ENCODE data around the gene GALNT10.

GALNT10 gene

GRCh38 chr5:154178661-154179060 is 11.9 kb upstream of the GALNT10 start:
- no peak for DNase-seq (ENCODE audit: low read depth in 2 of 2)

DNA sequence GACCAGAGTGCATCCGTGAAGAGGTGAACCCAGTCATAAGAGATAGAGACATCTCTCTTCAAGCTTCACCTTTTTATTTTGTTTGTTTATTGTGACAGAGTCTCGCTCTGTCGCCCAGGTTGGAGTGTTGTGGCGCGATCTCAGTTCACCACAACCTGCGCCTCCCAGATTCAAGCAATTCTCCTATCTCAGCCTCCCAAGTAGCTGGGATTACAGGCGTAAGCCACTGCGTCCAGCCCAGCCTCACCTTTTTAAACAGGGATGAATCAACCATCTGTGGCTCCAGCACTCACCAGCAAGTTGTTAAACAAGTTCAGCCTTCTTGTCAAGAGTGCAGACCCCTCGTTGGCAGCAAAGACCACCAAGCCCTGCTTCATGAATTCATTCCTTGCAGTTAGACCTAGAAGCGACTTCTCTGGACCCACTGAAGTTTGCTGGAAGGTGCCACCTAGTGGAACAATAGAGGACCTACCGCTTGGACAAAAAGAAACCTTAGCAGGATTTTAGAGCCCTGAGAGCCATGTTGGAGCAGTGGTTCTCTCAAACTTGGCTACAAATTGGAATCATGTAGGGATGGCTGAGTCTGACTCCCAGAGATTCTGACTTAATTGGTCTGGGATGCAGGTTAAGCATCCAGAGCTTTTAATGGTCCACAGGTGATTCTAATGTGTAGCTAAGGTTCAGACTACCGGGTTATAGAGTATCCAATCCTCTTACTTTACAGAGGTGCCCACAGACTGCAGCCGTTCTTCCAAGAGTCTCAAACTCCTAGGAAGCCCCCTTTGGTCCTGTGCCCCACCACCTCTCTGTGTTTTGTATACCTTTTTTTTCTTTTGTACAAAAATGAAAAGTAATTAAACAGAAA is 10.5 kb upstream of the GALNT10 start:
- DNase-seq (ENCODE audit: low read depth in 2 of 2) = no peak

DNA sequence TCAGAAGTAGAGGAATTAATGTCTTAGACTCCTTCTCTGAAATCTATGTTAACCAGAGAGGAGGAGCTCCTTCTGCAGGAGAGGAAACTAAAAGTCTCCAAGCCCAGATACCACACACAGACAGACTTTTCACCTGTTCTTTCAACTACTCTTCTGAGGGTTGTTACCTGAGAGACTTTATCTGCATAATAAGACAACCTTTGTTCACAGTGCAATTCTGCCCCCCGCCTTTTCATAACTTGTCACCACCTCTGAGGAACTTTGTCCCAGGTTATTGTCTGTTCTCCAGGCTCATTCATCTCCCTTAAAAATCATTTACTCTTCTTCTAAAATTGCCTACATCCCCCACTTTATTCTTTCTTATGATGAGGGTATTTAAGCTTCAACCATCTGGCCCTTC is 9.4 kb upstream of the GALNT10 start:
- DNase-seq (ENCODE audit: low read depth in 2 of 2) = no peak

DNA sequence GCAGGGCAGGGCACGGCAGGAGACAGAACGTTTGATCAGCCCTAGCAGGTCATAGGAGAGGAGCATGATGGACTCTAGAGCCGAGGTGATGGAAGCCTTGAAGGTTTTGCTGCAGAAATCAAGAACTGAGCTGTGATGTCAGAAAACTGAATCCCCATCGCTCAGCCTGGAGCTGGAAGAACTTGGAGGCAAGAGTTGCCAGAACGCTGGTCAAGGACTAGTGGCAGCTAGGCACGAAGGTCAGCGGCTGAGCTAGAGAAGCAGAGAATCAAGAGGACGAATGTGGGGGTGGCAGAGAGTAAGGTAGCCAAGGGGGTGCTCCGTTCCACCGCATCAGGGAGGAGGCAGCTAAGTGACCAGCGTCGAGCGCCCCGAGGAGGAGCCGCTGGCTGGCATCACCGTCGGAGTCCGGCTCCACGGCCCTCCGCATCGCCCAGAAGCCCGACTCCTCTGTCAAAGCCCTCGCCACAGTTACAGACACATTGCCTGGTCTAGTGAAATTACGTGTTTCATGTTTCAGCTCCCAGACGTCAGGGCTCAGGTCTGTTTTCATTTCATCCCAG is 1.2 kb upstream of the GALNT10 start:
- DNase-seq (ENCODE audit: low read depth in 2 of 2) = no peak

DNA sequence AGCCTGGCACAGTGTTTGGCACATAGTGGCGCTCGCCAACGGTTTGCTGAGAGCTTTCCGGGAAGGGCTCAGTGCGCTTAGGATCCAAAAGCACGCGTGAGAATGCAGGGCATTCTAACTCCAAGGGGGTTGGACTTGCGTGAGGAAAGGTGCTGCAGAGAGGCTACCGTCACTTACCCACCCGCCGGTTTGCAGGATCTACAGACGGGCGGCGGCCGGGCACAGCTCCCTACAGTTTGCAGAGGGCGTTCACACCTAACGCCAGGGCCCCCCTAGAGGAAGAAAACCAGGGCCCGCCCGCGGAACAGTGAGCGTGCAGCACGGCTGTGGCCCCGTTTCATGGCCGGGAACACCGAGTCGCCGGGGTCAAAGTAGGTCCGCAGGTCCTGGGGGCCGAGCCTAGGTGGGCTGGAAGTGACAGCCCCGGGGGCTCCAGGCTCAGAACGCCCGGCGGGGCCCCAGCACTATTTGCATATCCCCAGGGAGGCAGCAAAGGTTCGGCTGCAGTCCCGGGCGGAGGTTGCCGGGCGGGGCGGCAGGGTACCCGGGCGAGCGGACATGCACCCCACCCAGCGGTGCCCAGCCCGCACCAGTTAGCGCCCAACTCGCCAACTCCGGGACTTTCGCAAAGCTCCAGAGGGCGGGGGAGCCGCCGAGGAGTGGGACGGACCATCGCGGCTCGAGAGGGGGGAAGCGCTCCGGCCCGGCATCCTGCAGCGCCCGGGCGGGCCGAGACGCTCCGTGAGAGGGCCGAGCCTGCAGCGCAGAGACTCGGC is 526 bp upstream of the GALNT10 start:
- peak; percentile 53 to 57 for DNase-seq (ENCODE audit: low read depth in 2 of 2)

- DNase-seq (ENCODE audit: low read depth in 2 of 2) = no peak
Measured at GRCh38 chr5:154191467-154192261, 1.1 kb downstream of the GALNT10 start.

DNA sequence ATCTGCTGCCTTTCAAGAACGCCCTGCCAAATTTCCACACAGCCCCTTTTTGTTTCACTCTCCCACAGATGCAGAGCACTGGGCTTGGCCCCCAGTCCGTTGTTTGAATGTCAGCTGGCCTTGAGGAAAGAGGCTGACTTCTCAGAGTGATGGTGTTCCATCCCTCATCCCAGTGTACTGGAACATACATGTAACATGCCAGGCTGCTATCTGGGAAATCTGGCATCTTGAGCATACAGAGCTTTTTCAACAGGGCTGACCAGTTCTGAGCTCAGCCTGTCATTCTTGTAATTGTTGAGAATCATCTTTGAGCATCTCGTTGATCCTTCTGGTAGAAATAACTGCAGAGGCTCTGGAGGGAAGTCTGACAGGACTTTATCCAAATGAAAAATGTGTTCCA is 2.8 kb downstream of the GALNT10 start:
- DNase-seq (ENCODE audit: low read depth in 2 of 2) = no peak

DNA sequence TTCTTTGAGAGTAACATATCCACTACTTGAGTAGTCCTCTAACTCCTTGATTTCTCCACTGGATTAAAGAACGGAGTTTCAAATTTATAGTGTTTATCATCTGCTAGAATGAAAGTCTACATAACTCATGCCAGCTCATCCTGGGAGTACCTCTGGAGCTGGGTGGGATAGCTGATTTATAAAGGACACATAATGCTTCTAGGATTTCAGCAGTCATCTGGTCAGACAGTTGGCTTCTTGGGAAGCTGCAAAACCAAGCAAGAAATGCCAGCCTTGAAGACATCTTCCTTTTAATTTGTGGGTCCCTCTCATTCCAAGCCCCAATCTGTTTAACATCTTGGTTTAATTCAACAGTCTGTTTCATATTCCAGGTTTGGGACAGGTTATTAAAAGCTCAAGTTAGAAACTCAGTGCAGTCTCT is 3.2 kb downstream of the GALNT10 start:
- DNase-seq (ENCODE audit: low read depth in 2 of 2) = no peak

DNA sequence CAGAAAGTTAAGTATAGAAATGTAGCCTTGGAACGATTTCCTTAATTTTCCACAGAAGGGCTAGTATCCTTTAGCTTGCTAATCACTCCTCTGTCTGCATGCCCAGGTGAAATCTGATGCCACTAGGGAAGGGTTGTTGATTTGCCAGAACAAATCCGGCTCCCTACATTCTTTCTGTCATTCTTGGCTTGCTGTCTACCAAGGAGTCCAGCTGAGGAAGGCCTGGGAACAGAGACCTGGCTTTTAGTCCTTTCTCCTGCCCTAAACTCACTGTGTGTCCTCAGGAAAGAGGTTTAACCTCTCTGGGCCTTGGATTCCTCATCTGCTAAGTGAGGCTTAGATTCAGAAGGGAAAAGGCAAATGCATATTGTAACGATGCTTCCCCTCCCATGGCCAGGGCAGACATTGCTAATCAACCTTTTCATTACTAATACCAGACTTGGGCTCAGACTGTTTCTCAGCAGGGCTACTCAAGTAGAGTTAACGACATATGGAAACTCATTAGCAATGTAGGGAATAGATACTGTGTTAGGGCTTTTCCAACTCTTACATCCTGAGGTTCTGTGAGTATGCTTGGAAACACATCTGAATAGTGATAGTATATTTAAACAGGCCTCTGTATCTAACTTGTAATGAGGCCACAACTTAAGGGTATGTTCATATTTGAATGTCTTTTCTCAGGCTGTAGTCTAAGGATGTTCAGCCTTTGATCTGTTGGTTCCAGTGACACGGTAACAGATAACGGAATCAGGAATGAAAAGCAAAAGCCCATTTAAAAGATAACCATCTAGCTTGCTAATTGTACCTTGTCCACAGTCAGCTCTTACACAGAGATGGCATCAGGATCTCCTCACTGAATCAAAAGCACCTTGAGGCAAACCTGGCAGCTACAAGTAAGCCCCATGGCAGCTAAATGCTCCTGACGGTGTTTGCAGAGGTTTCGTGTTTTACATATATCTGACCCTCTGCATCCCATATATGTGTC is 4.1 kb downstream of the GALNT10 start:
- no peak for DNase-seq (ENCODE audit: low read depth in 2 of 2)

DNA sequence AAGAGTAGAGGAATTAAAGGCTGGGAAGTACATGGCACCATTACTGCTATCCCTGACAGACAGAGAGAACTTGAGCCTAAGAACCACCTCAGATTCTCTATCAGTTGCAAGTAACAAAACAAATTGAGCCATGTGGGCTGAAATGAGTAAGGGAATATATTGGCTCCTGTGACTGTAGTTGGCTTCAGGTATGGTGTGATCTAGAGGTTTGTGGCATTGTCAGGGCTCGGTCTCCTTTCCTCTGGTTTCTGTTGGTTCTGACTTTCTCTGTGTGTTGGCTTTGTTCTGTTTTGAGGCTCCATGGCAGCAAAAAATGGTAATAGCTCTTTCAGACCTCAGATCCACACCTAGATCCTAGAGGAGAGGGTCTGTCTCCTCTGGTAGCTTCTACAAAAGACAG is 5.7 kb downstream of the GALNT10 start:
- no peak for DNase-seq (ENCODE audit: low read depth in 2 of 2)

DNA sequence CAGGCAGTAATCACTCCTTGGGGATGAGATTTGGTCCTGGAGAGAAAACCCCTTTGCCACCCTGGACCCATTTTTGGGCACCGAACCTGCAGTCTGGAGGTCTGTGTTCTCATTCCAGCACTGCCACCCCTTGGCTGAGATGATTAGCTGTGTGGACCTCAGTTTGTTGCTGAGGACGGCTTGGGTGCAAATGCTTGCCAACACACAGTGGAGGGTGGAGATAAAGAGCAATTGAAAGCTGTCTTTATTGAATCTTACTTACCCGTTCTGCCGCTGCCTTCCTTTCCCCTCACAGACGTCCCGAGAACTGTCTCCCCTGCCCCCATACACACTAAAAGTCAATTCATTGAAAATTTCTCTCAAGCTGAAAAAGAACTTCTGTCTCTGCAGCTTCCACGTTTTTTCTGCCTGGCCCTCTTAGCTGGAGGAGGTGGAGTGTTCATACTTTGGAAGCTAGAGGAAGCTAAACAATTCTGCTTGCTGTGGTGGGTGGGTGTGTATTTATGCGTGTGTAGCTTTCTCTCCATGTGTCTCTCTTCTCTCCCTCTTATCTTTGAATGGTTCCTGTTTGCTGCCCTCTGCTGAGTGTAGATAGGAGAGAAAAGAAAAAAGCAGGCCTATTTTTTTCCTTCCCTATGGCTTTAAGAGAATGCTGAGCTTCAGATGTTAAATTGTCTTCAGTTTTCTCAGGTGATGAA is 6.6 kb downstream of the GALNT10 start:
- no peak for DNase-seq (ENCODE audit: low read depth in 2 of 2)

DNA sequence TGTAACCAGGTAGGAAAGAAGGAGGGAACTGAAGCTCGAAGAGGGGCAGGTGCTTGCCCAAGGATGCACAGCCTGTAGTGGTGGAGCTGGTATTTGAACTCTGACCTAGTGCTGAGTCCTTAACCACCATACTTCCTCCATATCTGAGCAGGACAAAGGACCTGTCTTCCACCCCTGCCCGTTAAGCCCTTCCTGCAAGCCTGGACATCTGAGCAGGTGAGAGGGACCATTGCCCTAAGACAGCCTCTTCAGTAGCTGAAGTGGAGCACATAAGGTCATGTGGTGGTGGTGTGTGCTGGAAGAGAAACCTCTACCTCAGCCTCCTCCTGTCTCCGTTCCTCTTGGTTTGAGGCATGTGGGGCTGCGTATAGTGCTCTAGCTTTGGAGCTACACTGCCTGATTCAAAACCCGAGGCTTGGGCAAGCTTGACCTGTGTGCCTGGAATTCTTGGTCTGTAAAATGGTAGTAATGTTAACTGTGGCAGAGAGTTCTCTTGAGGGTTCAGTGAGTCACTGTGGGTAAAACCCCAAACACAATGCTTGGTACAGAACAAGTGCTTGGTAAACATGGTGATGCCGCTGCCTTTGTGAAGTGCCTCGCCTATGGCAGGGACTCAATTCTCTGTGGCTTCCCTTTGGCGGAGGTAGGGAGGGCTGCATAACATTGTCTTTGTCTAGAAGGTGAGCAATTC is 7.4 kb downstream of the GALNT10 start:
- DNase-seq (ENCODE audit: low read depth in 2 of 2) = peak; percentile 39

DNA sequence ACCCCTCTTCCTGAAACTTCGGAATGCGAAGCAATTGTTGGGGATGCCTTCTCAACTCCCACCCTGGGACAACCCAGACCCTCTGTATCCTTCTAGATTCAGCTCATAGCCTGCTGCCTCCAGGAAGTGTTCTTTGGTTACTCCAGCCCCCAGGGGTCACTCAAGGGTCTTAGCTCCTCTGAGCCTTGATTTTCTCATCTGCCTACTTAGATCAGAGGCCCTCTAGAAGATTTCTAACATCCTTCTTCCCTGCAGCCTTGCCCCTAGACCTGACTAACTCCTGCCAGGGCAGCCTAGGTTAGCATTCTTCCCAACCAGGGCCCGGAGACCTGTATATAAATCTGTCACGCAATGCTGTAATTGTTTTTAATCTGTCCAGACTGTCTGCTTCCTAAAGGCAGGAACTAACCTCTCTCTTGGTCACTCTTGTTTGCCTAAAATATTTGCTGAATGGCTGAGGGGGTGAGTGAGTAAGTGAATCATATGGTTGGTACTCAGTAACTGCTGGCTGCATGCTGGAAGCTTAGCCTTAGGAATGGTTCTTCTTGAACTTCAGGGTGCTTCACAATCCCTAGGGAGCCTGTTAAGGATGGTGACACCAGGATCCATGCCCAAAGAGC is 8.2 kb downstream of the GALNT10 start:
- no peak for DNase-seq (ENCODE audit: low read depth in 2 of 2)

GRCh38 chr5:154199263-154199662 is 8.7 kb downstream of the GALNT10 start:
- no peak for DNase-seq (ENCODE audit: low read depth in 2 of 2)

DNA sequence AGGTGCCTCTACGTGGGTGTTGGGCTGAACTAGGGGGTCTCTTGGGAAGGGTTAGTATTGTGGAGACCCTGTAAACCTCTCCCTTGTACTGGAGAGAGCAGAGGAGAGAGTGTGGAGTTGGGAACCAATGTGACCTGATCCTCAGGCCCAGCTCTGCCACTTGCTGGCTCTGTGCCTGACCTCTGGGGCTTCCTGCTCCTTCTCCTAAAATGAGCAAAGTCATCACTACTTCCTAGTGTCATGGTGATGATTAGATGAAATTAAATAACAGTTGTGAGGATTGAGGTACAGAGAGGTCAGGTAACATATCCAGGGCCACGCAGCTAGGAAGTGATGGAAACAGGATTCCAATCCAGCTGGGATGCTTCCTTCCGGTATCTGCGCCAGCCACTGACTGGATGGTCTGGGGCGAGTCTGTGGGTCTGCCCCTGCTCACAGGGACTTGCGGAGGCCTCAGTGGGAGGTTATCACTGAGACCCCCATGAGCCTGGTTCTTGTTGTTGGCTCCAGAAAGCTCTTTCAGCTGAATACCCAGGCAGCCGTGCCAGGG is 9.2 kb downstream of the GALNT10 start:
- no peak for DNase-seq (ENCODE audit: low read depth in 2 of 2)

GRCh38 chr5:154200221-154200620 is 9.7 kb downstream of the GALNT10 start:
- no peak for DNase-seq (ENCODE audit: low read depth in 2 of 2)

GRCh38 chr5:154201108-154201769 is 10.7 kb downstream of the GALNT10 start:
- no peak for DNase-seq (ENCODE audit: low read depth in 2 of 2)

Measured in activated CD4-positive, alpha-beta T cell treated with anti-CD3 and anti-CD28 coated beads for 24 hours (primary cell).